Measurements from ENCODE around the gene DNAJC30.

The DNAJC30 gene

GRCh38 chr7:73652541-73652949 is 30.7 kb downstream of the DNAJC30 start:
- Histone ChIP-seq H3K4me3 (ENCODE audit: low read depth, low read length) (no peak overlapping the region), H3K4me1 (no peaks in the 10 kb centered on the region), H3K36me3 (ENCODE audit: control insufficient read depth, insufficient read depth, low read length) (no peaks in the 10 kb centered on the region), H3K79me2 (no peaks in the 10 kb centered on the region), H3K9me3 (ENCODE audit: control insufficient read depth, low read length) (no peaks in the 10 kb centered on the region), H3K27ac (no peak overlapping the region), H3K27me3 (ENCODE audit: control insufficient read depth, insufficient read depth, low read length) (no peaks in the 10 kb centered on the region), H2AFZ (no peak overlapping the region), H3K4me2 (ENCODE audit: low read length) (no peak overlapping the region), H3K9ac (no peak overlapping the region)
- TF ChIP-seq CTCF (IDR thresholded peaks at IDR 0.05) = no peak

GRCh38 chr7:73650524-73650923 is 32.7 kb downstream of the DNAJC30 start:
- Histone ChIP-seq H3K36me3 (ENCODE audit: control insufficient read depth, insufficient read depth, low read length) (no peaks in the 10 kb centered on the region), H3K79me2 (no peaks in the 10 kb centered on the region), H3K9me3 (ENCODE audit: control insufficient read depth, low read length) (no peaks in the 10 kb centered on the region), H3K4me1 (no peaks in the 10 kb centered on the region), H3K4me2 (ENCODE audit: low read length) (no peak overlapping the region), H3K9ac (no peak overlapping the region), H3K27ac (no peak overlapping the region), H3K4me3 (ENCODE audit: low read depth, low read length) (no peak overlapping the region), H3K27me3 (ENCODE audit: control insufficient read depth, insufficient read depth, low read length) (no peaks in the 10 kb centered on the region), H2AFZ (no peak overlapping the region)
- TF ChIP-seq CTCF (IDR thresholded peaks at IDR 0.05) = no peak

GRCh38 chr7:73649576-73649975 is 33.7 kb downstream of the DNAJC30 start:
- Histone ChIP-seq H3K4me2 (ENCODE audit: low read length) (no peak overlapping the region), H2AFZ (no peak overlapping the region), H3K4me3 (ENCODE audit: low read depth, low read length) (no peak overlapping the region), H3K9me3 (ENCODE audit: control insufficient read depth, low read length) (no peaks in the 10 kb centered on the region), H3K9ac (no peak overlapping the region), H3K79me2 (no peaks in the 10 kb centered on the region), H3K4me1 (no peaks in the 10 kb centered on the region), H3K27me3 (ENCODE audit: control insufficient read depth, insufficient read depth, low read length) (no peaks in the 10 kb centered on the region), H3K27ac (no peak overlapping the region), H3K36me3 (ENCODE audit: control insufficient read depth, insufficient read depth, low read length) (no peaks in the 10 kb centered on the region)
- TF ChIP-seq CTCF (IDR thresholded peaks at IDR 0.05) = no peak

- no peak overlapping the region for H3K9ac ChIP-seq
- H3K27me3 ChIP-seq (ENCODE audit: control insufficient read depth, insufficient read depth, low read length) = no peaks in the 10 kb centered on the region
Observed at GRCh38 chr7:73648593-73649332, 34.5 kb downstream of the DNAJC30 start.

More at GRCh38 chr7:73648593-73649332, 34.5 kb downstream of the DNAJC30 start:
- Histone ChIP-seq H2AFZ (peak overlapping the region; percentile 99), H3K4me1 (no peaks in the 10 kb centered on the region), H3K4me3 (ENCODE audit: low read depth, low read length) (no peak overlapping the region), H3K4me2 (ENCODE audit: low read length) (no peak overlapping the region), H3K36me3 (ENCODE audit: control insufficient read depth, insufficient read depth, low read length) (no peaks in the 10 kb centered on the region), H3K9me3 (ENCODE audit: control insufficient read depth, low read length) (no peaks in the 10 kb centered on the region), H3K27ac (no peak overlapping the region), H3K79me2 (no peaks in the 10 kb centered on the region)
- TF ChIP-seq CTCF (IDR thresholded peaks at IDR 0.05) = no peak
